Measurements from ENCODE around the gene ADAMTS10. TPM values are rescaled to one million over a fixed set of nuclear protein-coding genes. Genes with fewer than 3 reads are reported as not detected.

ADAMTS10 gene
- total and polyA plus RNA-seq, 2 of the 13 experiments (the other 11 are each of a cell fraction or from before 2014, with no cell fraction given) = 0.49 to 1.7 TPM

- TF ChIP-seq BATF2 (CRISPR knock-in tag; IDR thresholded peaks at IDR 0.05) (no peak), MAFK (conservative IDR thresholded peaks at IDR 0.05 in 1 of 2, IDR thresholded peaks at IDR 0.05 in 1 of 2; ENCODE audit: low read length in 2 of 2) (no peak), ZNF451 (CRISPR knock-in tag; IDR thresholded peaks at IDR 0.05) (no peak), TBX3 (IDR thresholded peaks at IDR 0.05; ENCODE audit: borderline replicate concordance) (no peak), ZSCAN29 (CRISPR knock-in tag; conservative IDR thresholded peaks at IDR 0.05) (no peak), ZNF550 (CRISPR knock-in tag; IDR thresholded peaks at IDR 0.05; ENCODE audit: borderline replicate concordance) (0 out of 2 replicates have a peak, but pooled peaks have one; percentile 40), DMTF1 (CRISPR knock-in tag; IDR thresholded peaks at IDR 0.05) (no peak), SP5 (CRISPR knock-in tag; IDR thresholded peaks at IDR 0.05; ENCODE audit: borderline replicate concordance, low read depth) (no peak; the same call in 1 of the 2 replicates), PHB2 (IDR thresholded peaks at IDR 0.05; ENCODE audit: partially characterized antibody) (no peak), SMAD1 (CRISPR knock-in tag; IDR thresholded peaks at IDR 0.05; ENCODE audit: borderline replicate concordance, low read depth) (peak; percentile 49; the same call in 1 of the 2 replicates), CEBPB (IDR thresholded peaks at IDR 0.05; ENCODE audit: borderline replicate concordance, low read depth, low read length) (peak; percentile 99), ZNF772 (CRISPR knock-in tag; IDR thresholded peaks at IDR 0.05) (no peak), ZNF512 (CRISPR knock-in tag; IDR thresholded peaks at IDR 0.05) (no peak), TOPORS (CRISPR knock-in tag; IDR thresholded peaks at IDR 0.05) (no peak), ZNF7 (CRISPR knock-in tag; IDR thresholded peaks at IDR 0.05) (no peak), RFX5 (IDR thresholded peaks at IDR 0.05; ENCODE audit: low read depth, low read length) (no peak), ZNF644 (CRISPR knock-in tag; IDR thresholded peaks at IDR 0.05; ENCODE audit: low read depth) (peak; percentile 73; the same call in 1 of the 2 replicates), RERE (CRISPR knock-in tag; IDR thresholded peaks at IDR 0.05; ENCODE audit: low read depth) (0 out of 2 replicates have a peak, but pooled peaks have one; percentile 11), ZNF747 (CRISPR knock-in tag; IDR thresholded peaks at IDR 0.05; ENCODE audit: borderline replicate concordance) (peak; percentile 68; the same call in 1 of the 2 replicates), ZNF782 (CRISPR knock-in tag; IDR thresholded peaks at IDR 0.05; ENCODE audit: borderline replicate concordance) (no peak), TMF1 (CRISPR knock-in tag; IDR thresholded peaks at IDR 0.05; ENCODE audit: low read depth) (no peak)
These were observed 30.0 kb upstream of the ADAMTS10 start (continued) for GRCh38 chr19:8640402-8641004.

All from HepG2 (cell line).